Activated CD4-positive, CD25-positive, alpha-beta regulatory T cell treated with anti-CD3 and anti-CD28 coated beads, Interleukin-2, amount 50 U/mL, for 16 hours (primary cell): Measurements from ENCODE around the gene PTPRE.

Experiments
- DNase-seq: peaks from one replicate; pipeline ENCODE4 v3.0.0-alpha.2; 2020; ENCODE audit warnings: low read depth, low spot score

PTPRE gene

GRCh38 chr10:127951861-127952574, 45.1 kb downstream of the PTPRE start:
- no peak for DNase-seq

DNA sequence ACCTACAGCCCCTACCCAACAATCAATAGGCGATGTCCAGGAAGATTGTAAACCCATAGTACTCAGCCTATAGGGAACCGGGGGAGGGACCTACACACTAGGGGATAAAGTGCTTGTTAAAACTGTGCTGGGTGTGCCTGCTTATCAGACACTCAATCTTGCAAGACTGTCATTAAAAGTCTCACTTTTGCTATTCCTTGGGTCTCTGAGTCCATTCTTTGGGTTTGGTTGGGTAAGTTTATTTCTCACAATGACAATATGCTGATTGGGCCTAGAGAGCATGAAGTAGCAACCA, 45.6 kb downstream of the PTPRE start:
- DNase-seq: no peak

DNA sequence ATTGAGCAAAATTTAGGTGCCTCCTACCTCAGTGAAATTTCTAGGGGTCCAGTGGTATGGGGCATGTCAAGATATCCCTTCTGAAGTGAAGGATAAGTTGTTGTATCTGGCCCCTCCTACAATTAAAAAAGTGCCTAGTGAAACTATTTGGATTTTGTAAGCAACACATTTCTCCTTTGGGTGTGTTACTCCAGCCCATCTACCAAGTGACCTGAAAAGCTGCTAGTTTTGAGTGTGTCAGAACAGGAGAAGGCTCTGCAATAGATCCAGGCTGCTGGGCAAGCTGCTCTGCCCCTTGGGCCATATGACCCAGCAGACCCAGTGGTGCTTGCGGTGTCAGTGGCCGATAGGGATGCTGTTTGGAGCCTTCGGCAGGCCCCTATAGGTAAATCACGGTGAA, 46.0 kb downstream of the PTPRE start:
- no peak for DNase-seq

DNA sequence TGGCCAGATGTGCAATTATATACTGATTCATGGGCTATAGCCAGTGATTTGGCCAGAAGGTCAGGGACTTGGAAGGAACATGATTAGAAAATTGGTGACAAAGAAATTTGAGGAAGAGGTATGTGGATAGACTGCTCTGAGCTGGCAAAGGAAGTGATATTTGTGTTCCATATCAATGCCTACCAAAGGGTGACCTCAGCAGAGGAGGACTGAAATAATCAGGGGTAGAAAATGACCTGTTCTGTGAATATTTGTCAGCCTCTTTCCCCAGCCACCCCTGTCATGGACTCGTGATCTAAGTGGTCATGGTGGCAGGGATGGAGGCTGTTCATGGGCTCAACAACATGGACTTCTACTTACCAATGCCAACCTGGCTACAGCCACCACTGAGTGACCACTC, 47.0 kb downstream of the PTPRE start:
- DNase-seq: no peak

- DNase-seq: no peak
Observed at GRCh38 chr10:127959428-127959827, 52.5 kb downstream of the PTPRE start.

GRCh38 chr10:127961071-127961470, 54.2 kb downstream of the PTPRE start:
- DNase-seq: no peak

GRCh38 chr10:127962205-127962604, 55.3 kb downstream of the PTPRE start:
- DNase-seq: no peak

DNA sequence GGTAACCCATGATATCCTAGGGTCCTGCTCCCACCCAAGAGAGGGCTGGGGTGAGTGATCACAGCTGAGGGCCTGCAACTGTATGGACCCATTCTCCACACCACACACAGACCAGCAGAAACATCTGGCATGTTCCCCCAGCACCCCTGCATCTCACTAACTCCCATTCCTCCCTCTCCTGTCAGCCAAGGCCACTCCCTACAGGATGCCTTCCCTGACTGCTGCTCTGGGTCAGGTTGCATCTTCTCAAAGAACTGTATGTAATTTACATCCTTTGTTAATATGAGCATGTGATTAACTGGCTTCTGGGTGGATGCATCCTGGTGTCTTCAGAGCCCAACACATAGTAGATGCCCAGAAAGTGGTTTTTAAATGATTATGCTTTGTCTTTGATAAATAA, 56.2 kb downstream of the PTPRE start:
- DNase-seq: no peak

GRCh38 chr10:127964621-127965020, 57.7 kb downstream of the PTPRE start:
- no peak for DNase-seq

- DNase-seq: no peak
Observed at GRCh38 chr10:127966875-127967274, 60.0 kb downstream of the PTPRE start.

- no peak for DNase-seq
Observed at GRCh38 chr10:127968027-127968441, 61.1 kb downstream of the PTPRE start.

DNA sequence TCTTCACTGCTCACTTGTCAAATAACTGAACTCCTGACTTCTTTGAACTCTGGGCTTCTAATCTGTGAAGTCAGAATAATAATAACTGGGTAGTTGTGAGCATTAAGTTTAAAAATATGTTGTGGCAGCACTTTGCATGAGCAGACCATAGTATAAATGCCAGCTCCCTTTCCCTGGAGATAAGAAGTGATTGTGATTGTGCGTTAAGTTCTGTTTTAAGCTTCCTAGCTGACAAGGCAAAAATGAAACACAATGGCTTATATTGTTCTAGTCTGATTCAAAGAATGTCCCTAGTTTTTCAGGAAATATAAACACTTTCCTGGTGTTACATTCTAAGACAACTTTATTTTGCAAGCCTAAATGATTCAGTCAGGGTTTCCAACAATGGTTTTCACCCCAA, 61.8 kb downstream of the PTPRE start:
- DNase-seq: no peak

GRCh38 chr10:127971101-127971946, 64.4 kb downstream of the PTPRE start:
- DNase-seq: no peak

DNA sequence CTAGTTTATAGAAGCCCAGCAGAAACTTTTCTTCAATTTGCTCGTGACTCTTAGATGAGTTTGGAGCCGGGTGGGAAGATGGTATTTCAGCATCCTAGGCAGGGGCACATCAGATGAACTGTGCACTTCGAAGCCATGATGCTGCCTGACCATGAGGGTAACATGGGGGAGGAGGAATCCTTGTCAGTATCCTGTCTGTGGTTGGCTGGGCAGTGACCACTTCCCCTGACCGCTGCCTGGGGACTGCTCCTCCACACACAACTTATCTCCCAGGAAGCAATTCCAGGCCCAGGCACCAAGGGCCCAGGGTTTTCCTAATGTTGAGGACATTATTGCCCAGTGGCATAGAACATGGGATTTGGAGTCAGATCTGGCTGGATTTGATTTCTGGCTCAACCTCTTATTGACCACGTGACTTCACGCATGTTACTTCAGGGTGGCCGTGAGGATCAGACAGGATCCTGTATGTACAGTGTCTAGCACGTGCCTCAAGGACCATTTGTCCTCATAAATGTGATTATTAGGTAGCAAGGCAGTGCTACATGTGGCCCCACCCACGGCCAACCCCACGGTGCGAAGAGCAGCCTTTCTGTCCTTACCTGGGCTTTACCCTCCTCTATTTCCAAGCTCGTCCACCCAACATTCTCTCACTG, 65.2 kb downstream of the PTPRE start:
- no peak for DNase-seq

DNA sequence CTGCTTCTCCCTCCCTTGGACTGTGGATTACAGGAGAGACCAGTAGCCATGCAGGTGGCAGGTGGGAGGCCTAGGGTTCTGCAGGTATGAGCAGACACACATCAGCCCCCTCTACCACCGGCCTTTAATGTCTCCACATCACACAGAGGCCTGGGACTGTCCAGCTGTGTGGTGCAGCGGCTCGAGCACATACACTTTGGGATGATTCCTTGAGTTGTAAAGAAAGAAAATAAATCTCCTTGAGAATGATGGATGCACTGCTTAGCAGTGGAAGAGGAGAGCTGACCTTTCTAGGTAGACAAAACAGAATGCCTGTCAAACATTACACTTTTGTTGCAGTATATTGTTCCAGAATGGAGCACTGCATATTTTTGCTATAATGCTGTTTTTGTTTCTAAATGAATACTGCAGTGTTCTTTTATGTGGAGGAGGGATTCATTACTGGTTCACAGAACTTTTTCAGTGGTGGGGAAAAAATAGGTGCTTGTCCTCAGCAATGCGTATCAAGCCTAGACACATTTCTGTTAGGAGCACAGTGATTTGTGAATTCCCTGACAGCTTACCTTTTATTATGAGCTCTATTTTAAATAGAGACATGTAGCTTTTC, 66.0 kb downstream of the PTPRE start:
- no peak for DNase-seq

GRCh38 chr10:127973791-127974311, 66.9 kb downstream of the PTPRE start:
- no peak for DNase-seq

DNA sequence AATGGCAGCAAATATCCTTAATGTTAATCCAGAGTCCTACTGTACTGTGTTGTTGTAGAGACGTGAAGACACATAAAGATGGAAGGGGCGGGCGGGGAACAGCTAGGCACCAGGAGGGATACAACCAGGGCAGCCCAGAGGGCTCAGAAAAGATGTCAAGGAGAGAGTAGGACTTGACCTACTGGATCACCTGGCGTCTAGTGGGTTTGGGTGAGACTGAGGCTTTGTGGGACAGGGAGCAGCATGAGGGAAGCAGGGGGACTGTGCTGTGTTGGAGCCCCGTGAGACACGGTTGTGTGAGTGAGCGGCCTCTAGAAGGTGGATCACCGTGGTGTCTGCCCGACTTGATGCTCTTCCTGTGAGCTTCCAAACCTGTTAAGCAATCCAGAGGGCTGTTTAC, 68.0 kb downstream of the PTPRE start:
- no peak for DNase-seq

DNA sequence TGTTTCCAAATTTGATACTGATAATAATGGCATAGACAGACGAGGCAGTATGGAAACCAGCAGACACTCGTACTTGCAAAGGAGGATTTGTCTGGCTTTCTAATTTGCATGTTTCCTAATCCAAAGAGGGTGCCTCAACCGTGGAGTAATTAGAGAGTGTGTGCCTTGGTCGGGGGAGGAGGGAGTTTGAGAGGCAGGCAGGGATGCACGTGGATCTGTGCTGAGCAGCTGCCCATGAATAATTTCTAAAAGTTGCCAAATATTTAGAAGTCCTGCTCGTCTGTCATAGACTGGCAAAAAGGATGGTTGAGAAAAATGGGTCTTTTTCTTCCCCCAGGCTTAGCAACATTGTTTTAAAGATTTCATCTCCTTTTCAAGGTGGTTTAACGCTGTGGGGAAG, 69.4 kb downstream of the PTPRE start:
- DNase-seq: no peak

GRCh38 chr10:127976701-127977356, 69.9 kb downstream of the PTPRE start:
- no peak for DNase-seq

GRCh38 chr10:127977357-127978009, 70.6 kb downstream of the PTPRE start:
- DNase-seq: no peak

DNA sequence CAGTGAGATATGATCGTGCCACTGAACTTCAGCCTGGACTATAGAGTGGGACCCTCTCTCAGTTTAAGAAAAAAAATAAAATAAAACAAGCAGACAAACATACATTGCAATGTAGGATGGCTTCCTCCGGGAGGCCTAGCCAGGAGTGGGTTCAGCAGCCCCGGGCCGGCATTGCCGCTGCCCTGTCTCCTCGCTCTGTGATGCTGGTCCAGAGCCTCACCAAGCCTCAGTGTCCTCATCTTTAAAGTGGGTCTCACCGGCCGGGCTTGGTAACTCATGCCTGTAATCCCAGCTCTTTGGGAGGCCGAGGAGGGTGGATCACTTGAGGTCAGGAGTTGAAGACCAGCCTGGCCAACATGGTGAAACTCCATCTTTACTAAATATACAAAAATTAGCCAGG, 71.6 kb downstream of the PTPRE start:
- DNase-seq: no peak
